NCI-H2029 (cell line): ENCODE results near the gene LRP1B.

Source experiments
- DNase-seq: peaks from one replicate; lab custom pipeline; 2025; lab: John Stamatoyannopoulos, UW

The LRP1B gene

GRCh38 chr2:142040556-142040955, 90.3 kb downstream of the LRP1B start:
- DNase-seq = no peak

GRCh38 chr2:142038826-142039225, 92.0 kb downstream of the LRP1B start:
- no peak for DNase-seq

- no peak for DNase-seq
Observed at GRCh38 chr2:142037744-142038143, 93.1 kb downstream of the LRP1B start.

- DNase-seq = no peak
Observed at GRCh38 chr2:142037066-142037465, 93.8 kb downstream of the LRP1B start.

- DNase-seq = no peak
Observed at GRCh38 chr2:142033393-142033792, 97.4 kb downstream of the LRP1B start.

GRCh38 chr2:142031656-142032055, 99.2 kb downstream of the LRP1B start:
- DNase-seq = no peak

- DNase-seq = no peak
Observed at GRCh38 chr2:142030735-142031134, 100.1 kb downstream of the LRP1B start.

GRCh38 chr2:142029974-142030373, 100.8 kb downstream of the LRP1B start:
- DNase-seq = no peak

- DNase-seq = no peak
Observed at GRCh38 chr2:142025394-142025793, 105.4 kb downstream of the LRP1B start.

- DNase-seq = no peak
Observed at GRCh38 chr2:142020368-142020767, 110.4 kb downstream of the LRP1B start.

- no peak for DNase-seq
Observed at GRCh38 chr2:142014536-142014935, 116.3 kb downstream of the LRP1B start.

GRCh38 chr2:142012797-142013196, 118.0 kb downstream of the LRP1B start:
- DNase-seq = no peak

GRCh38 chr2:142010477-142011270, 120.1 kb downstream of the LRP1B start:
- no peak for DNase-seq

GRCh38 chr2:142008135-142008744, 122.6 kb downstream of the LRP1B start:
- DNase-seq = no peak

GRCh38 chr2:141994066-141994465, 136.8 kb downstream of the LRP1B start:
- DNase-seq = no peak

GRCh38 chr2:141992695-141993094, 138.1 kb downstream of the LRP1B start:
- DNase-seq = no peak

GRCh38 chr2:141968433-141968832, 162.4 kb downstream of the LRP1B start:
- no peak for DNase-seq

GRCh38 chr2:141967980-141968379, 162.8 kb downstream of the LRP1B start:
- DNase-seq = no peak

GRCh38 chr2:141967503-141967902, 163.3 kb downstream of the LRP1B start:
- DNase-seq = no peak

- DNase-seq = no peak
Observed at GRCh38 chr2:141959941-141960340, 170.9 kb downstream of the LRP1B start.

- DNase-seq = no peak
Observed at GRCh38 chr2:141959016-141959415, 171.8 kb downstream of the LRP1B start.

GRCh38 chr2:141957827-141958450, 172.9 kb downstream of the LRP1B start:
- DNase-seq = no peak

- DNase-seq = no peak
Observed at GRCh38 chr2:141957321-141957720, 173.5 kb downstream of the LRP1B start.
